GM21526 (cell line): ENCODE measurements around the gene TOGARAM2.

Experiments used
- ATAC-seq: cut with Tn5 transposase; IDR thresholded peaks from one replicate; pipeline ENCODE4 v1.9.1; 2021; ENCODE audit warnings: moderate library complexity; ENCODE audit not compliant: unreplicated experiment, low FRiP score

TOGARAM2 gene

GRCh38 chr2:28981016-28981441, at the start of gene TOGARAM2:
TSS of gene TOGARAM2 (plus strand) at chr2:28981298. CDS start at chr2:28994835, 13,537 bp downstream.
- ATAC-seq, result no peak

GRCh38 chr2:28934769-28935168, 46.3 kb upstream of the TOGARAM2 start:
- ATAC-seq, result no peak

DNA sequence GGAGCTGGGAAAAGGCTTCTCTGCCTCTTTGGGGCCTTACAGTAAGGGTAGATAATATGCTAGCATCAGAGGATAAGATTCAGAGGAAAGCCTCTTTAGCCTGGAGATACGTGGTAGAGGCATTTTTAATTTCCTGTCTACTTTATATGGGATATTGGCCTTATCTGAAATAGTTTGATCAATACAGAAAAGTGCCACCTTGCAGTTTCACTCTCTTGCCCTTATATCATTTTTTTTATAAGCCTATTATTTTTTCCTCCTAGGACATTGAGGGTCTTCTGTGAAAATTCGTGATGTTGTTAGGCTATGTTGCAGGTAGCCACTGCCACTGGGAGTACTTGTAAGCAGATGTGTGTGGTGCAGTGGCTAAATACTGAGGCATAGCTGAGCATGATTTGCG, 40.1 kb upstream of the TOGARAM2 start:
- ATAC-seq, result no peak

DNA sequence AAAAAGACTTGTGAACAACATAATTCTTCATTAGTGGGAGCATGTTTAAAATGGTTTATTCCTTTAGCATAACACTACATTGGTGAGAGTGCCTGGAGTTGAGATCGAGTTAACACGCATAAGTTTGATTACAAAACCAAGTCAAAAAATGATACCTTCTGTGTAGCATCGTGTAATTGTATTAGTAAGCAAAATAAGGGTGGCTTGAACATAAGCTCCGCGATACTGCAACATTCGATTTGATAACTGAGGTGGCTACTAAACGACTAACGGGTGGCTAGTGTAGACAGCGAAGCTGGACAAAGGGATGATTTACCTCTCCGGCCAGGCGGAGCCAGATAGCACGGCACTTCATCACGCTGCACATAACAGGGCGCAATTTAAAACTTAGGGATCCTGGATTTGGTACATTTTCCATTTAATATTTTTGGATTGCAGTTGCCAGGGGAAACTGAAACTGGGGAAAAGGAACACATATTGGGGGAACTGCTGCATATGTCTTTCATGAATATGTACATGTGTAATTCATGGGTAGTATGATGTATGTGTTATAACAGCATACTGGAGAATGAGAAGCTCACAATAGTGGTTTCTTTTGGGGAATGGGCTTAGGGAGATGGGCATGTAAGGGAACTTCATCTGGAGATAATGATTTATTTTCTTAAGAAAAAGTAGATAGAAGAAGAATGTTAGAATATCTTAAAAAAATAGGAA, 36.4 kb upstream of the TOGARAM2 start:
- ATAC-seq, result no peak

DNA sequence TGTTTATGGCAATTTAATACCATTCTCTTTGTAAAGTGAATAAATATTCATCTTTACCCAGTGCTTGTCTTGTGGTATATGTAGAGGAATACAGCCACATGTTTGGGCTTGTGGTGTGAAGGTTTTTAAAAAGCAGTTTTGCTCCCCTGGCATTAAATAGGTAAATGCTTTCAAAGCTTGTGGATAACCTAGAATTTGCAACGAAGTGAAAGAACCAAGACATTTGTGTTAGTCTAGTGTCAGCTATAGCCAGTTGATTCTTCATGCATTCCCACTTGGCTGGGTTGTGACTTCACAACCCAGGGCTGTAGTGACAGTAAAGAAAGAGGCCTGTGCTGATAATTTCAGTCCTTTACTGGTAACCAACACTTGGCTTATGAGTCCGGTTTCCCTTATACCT, 32.9 kb upstream of the TOGARAM2 start:
- ATAC-seq, result no peak

DNA sequence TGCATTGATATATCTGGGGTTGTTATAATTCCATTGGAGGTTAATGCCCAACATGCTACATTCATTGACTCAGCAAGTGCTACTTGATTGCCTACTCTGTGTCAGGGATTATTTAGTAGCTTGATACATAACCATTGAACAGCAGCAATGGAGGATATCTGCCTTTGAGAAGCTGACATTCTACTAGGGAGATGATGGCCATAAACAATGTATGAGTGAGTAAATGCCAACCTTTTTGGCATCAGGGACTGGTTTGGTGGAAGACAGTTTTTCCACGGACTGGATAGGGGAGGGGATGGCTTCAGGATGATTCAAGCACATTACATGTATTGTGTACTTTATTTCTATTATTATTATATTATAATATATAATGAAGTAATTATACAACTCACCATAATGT, 31.9 kb upstream of the TOGARAM2 start:
- no peak for ATAC-seq

DNA sequence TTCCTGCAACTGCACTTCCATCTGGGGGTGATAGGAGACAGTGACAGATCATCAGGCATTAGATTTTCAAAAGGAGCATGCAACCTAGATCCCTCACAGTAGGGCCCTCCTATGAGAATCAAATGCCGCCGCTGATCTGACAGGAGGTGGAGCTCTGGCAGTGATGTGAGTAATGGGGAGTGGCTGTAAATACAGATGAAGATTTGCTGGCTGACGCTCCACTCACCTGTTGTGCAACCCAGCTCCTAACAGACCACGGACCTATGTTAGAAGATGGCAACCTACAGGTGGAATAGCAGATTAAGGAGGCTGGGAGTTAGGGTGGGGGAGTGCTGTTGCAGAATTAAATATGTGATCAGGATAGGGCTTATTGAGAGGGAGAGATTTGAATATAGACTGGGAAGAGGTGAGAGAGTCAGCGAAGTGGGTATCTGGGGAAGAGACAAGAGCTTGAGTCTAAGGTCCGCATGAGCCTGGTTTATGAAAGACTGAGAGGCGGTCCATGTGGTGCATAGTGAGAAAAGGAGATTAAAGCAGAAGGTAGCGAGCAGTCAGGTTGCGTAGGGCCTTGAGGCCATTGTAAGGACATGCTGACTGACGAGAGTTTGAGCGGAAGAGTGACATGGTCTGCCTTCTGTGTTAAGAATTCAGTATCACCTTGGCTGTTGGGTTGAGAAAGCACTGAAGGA, 31.3 kb upstream of the TOGARAM2 start:
- no peak for ATAC-seq

DNA sequence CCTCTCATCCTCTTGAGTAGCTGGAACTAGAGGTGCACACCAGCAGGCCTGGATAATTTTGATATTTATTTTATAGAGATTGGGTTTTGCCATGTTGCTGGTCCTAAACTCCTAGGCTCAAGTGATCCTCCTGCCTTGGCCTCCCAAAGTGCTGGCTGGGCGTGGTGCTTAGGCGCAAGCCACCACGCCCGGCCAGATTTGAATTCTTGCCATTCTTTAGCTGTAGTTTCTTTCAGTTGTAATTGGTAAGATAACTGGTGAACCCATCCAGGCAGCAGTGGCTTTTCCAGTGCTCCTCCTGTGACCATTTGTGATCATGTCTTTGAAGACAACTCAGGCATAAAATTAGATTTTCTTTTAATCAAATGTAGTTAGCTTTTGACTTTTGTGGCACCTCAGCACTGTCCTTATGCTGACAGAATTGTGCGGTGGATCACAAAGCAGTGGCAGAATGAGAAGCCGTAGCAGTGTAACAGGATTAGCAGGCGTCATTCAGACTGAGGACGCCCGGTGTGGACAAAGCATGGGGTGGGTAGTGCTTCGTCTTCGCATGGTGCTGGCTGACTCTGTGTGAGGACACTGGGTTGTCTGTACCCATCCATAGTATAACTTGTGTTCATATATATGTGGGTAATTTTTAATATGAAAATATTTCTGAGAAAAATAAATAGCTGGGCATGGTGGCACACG, 30.0 kb upstream of the TOGARAM2 start:
- ATAC-seq, result no peak

DNA sequence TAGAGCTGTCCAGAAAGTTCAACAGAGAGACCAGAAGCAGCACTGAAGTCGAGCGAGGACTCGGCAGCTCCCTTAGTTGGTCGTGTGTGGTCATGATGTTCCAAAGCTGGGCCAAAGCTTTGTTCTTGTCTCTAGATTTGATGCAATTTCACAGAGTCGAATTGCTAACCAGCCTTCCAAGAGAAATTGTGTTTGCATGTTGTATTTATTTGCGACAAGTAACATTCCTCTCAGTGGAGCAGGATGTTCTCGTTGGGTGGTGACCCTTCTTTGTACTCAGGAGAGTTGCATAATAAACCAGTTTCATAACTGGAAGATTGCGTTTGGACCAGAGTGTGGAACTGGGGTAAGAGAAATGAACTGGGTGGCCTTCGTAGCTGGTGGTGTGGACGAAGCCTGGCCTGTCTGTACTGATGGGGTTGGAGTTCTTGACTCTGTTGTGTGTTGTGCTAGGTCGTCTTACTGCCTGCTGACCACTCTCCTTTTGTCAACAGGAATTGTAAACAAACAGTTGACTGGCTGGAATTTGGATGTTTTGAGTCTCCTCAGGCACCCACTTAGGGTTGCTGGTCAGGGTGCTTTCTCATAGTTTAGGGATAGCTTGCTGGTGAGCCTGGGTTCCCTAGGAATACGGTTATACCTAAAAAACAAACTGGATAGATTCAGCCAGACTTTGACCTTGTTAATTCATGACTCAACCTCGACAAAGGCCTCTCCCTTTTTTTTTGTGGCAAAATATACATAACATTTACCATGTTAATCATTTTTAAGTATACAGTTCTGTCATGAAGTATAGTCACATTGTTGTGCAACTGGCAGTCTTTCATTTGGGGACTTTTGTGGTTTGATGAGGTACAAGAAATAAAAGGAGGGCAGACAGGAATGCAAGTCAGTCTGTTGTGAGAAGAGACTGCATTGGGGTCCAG, 28.9 kb upstream of the TOGARAM2 start:
- no peak for ATAC-seq

DNA sequence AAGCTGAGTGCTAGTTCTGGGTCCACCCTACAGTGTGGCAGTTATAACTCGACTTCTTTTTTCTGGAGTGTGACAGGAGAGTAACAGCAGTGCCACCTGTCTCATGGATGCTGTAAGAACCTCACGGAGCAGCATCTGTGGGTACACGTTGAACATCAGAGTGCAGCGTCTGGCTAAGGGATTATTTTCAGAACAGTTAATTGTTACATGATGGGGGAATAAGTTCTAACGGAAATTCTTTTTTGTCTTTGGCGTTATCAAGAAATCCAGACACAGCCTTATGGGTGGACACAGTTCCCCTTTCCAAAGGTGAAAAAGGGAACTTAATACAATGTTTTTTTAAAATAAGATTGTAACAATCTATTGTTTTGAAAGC, 28.3 kb upstream of the TOGARAM2 start:
- no peak for ATAC-seq

DNA sequence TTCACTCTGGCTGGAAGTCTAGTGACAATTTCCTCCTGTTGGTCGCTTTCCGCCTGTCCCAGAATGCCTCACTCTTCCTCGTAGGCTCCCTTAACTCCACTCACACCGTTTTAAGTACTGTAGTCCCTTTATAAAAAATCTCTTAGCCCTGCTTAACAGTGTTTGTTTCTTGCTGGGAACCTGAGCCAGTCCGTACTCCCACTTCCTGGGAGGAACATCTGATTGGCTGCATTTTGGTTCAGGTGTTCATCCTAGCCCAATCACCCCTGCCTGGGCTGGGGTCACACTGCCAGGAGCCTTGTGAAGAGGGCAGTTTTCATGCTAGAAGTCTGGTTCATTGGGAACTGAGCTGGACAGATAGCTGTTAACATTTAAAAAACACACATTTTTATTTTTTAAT, 25.6 kb upstream of the TOGARAM2 start:
- ATAC-seq, result no peak

GRCh38 chr2:28956415-28956826, 24.7 kb upstream of the TOGARAM2 start:
- ATAC-seq, result no peak

- ATAC-seq, result no peak
Observed at GRCh38 chr2:28956890-28957289, 24.2 kb upstream of the TOGARAM2 start.

DNA sequence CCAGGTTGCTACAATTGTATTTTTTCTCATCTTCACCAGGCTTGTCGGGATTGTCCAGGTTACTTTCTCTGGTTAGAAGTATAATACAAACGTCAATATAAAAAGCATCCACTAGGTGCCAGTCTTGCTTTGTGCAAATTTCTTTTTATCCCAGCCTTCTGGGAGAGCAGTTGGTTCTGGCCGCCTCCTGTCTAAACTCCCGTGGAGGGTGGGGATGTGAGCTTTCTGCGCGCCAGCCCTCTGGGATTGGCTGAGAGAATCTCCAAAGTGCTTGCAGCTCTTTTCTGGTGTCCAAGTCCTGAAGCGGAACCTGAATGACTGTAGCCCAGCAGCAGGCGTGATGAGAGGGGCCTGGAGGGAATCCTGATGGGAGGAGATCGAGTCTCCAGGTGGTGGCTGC, 22.4 kb upstream of the TOGARAM2 start:
- ATAC-seq, result no peak

- no peak for ATAC-seq
Observed at GRCh38 chr2:28960401-28960800, 20.7 kb upstream of the TOGARAM2 start.

DNA sequence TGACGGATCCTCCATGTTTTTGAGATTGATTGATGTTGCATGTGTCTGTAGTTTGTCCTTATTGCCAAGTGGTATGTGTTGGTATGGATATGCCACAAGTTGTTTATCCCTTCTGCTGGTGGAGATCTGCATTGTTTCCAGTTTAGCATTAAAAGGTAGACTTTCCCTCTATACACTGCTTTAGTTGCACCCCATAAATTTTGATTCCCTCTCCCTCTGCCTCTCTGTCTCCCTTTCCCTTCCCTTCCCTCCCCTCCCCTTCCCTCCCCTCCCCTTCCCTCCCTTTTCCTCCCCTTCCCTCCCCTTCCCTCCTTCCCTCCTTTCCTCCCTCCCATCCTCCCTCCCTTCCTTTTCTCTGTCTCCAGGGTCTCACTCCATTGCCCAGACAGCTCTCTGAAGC, 18.6 kb upstream of the TOGARAM2 start:
- no peak for ATAC-seq

- ATAC-seq, result no peak
Observed at GRCh38 chr2:28970464-28971160, 10.5 kb upstream of the TOGARAM2 start.

DNA sequence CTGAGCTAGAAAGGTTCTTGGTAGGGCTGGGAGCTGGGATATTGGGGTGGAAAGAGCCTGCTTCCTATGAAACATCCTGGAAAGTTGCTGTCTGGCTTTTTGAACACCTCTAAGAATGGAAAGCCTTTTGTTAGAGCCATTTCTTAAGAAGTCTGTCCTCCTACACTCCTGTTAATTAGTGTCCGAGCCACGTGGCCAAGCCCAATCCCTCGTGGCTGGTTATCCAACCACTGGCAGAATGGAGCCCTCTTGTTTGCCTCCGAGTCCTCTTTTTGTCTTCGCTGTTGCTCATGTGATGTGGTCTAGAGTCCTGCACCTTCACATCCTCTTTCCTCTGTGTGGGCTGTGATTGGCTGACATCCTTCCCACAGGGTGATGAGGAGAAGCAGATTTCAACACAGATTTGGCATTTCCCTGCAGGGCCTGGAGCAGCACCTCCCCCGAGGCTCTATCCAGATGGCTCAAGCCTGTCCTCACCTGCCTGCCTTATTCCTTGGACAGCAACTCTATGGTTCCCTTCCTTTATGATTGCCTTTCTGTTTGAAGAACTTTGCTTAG, 8.2 kb upstream of the TOGARAM2 start:
- no peak for ATAC-seq

- no peak for ATAC-seq
Observed at GRCh38 chr2:28974252-28974651, 6.8 kb upstream of the TOGARAM2 start.

GRCh38 chr2:28975671-28976070, 5.4 kb upstream of the TOGARAM2 start:
- ATAC-seq, result no peak
